SK-N-SH (cell line): ENCODE measurements around the gene RDH16. TPM values are rescaled to one million over a fixed set of nuclear protein-coding genes. Genes with fewer than 3 reads are reported as not detected.

ENCODE experiments used
- CTCF ChIA-PET: fragments of 300-600, 350-600 bp; formaldehyde crosslinking; extraction: SDS; loops from one replicate; lab custom pipeline; 2021; lab: Yijun Ruan, JAX
- POLR2A ChIA-PET: fragments of 350-600 bp; sonication (Branson Sonifier 250); formaldehyde crosslinking; extraction: SDS; loops from one replicate; lab custom pipeline; 2020; ENCODE audit warnings: antibody characterized with exemption, inconsistent platforms; lab: Yijun Ruan, JAX
- DNase-seq: peaks from one replicate; pipeline ENCODE4 v3.0.0; 2012
- H2AFZ ChIP-seq: fragments of 200-600 bp; sonication (generic); 2 replicates; pipeline ENCODE4 v1.8.1; 2016; ENCODE audit warnings: antibody characterized with exemption, mild to moderate bottlenecking, low read depth
- H3F3A ChIP-seq: fragments of 200-600 bp; sonication (generic); replicated peaks from 2 replicates; pipeline ENCODE3; 2016; ENCODE audit warnings: antibody characterized with exemption, mild to moderate bottlenecking; ENCODE audit not compliant: insufficient read depth
- H3K27ac ChIP-seq, 2 experiments: fragments of 200-500 bp in 1 of 2; fragments of 200-600 bp in 1 of 2; sonication (Bioruptor generic) in 1 of 2; sonication (generic), shearing (Covaris generic) in 1 of 2; 2 replicates each; pipeline versions ENCODE4 v1.5.1 to v1.6.1; 2014 to 2016; ENCODE audit warnings: low read depth in 2 of 2, inconsistent platforms in 1 of 2, low read length in 1 of 2, mild to moderate bottlenecking in 1 of 2, mixed read lengths in 1 of 2
- H3K27me3 ChIP-seq: fragments of 200-600 bp; sonication (generic), shearing (Covaris generic); 2 replicates; pipeline ENCODE4 v1.6.1; 2016; ENCODE audit warnings: mixed run types; ENCODE audit not compliant: insufficient read depth
- H3K36me3 ChIP-seq, 2 experiments: fragments of 200-500 bp in 1 of 2; fragments of 200-600 bp in 1 of 2; sonication (Bioruptor generic) in 1 of 2; sonication (generic) in 1 of 2; replicated peaks in 1 of 2; 2 replicates each; pipeline versions ENCODE3 to v1.5.1; 2014 to 2016; ENCODE audit warnings: low read length in 1 of 2, mild to moderate bottlenecking in 1 of 2; ENCODE audit not compliant: insufficient read depth in 2 of 2, control insufficient read depth in 1 of 2
- H3K4me1 ChIP-seq, 2 experiments: fragments of 200-500 bp in 1 of 2; fragments of 200-600 bp in 1 of 2; sonication (Bioruptor generic) in 1 of 2; sonication (generic), shearing (Covaris generic) in 1 of 2; 2 replicates each; pipeline versions ENCODE4 v1.5.1 to v1.6.1; 2014 to 2016; ENCODE audit warnings: low read depth in 1 of 2, low read length in 1 of 2, mixed run types in 1 of 2; ENCODE audit not compliant: insufficient read depth in 2 of 2, control insufficient read depth in 1 of 2
- H3K4me2 ChIP-seq: fragments of 200-600 bp; sonication (generic), shearing (Covaris generic); 2 replicates; pipeline ENCODE4 v1.6.1; 2017; ENCODE audit warnings: mixed run types
- H3K4me3 ChIP-seq, 2 experiments: fragments of 200-500 bp in 1 of 2; fragments of 200-600 bp in 1 of 2; sonication (Bioruptor generic) in 1 of 2; sonication (generic), shearing (Covaris generic) in 1 of 2; 2 replicates each; pipeline versions ENCODE4 v1.5.1 to v1.8.1; 2014 to 2016; ENCODE audit warnings: low read depth in 2 of 2, inconsistent platforms in 1 of 2, low read length in 1 of 2, mild to moderate bottlenecking in 1 of 2, mixed read lengths in 1 of 2, moderate library complexity in 1 of 2
- H3K79me2 ChIP-seq: fragments of 200-600 bp; sonication (generic); 2 replicates; pipeline ENCODE4 v1.8.1; 2017; ENCODE audit warnings: mild to moderate bottlenecking; ENCODE audit not compliant: insufficient read depth
- H3K9ac ChIP-seq: fragments of 200-600 bp; sonication (generic); 2 replicates; pipeline ENCODE4 v1.6.1; 2017; ENCODE audit warnings: mixed run types
- H3K9me2 ChIP-seq: fragments of 200-600 bp; sonication (generic); 2 replicates; pipeline ENCODE4 v1.6.1; 2017; ENCODE audit warnings: mixed run types
- H3K9me3 ChIP-seq: fragments of 200-600 bp; sonication (generic); 2 replicates; pipeline ENCODE4 v1.6.1; 2017; ENCODE audit warnings: mixed run types, mild to moderate bottlenecking, moderate library complexity
- H4K20me1 ChIP-seq: fragments of 200-600 bp; sonication (generic); 2 replicates; pipeline ENCODE4 v1.6.1; 2017; ENCODE audit warnings: mild to moderate bottlenecking, mixed run types; ENCODE audit not compliant: insufficient read depth
- CHD2 ChIP-seq: fragments of 150-350 bp; IDR thresholded peaks from 2 replicates; pipeline ENCODE4 v1.6.1; 2018; ENCODE audit warnings: low read length; ENCODE audit not compliant: partially characterized antibody
- EP300 ChIP-seq, 2 experiments: IDR thresholded peaks; 2 replicates each; pipeline versions ENCODE4 v1.4.0 to v1.6.1; 2012; ENCODE audit warnings: borderline replicate concordance in 1 of 2, low read depth in 1 of 2, low read length in 1 of 2
- EZH2phosphoT487 ChIP-seq: fragments of 200-600 bp; sonication (generic); IDR thresholded peaks from 2 replicates; pipeline ENCODE4 v1.6.1; 2017; ENCODE audit warnings: low read depth, mixed run types, mild to moderate bottlenecking, antibody characterized with exemption, moderate library complexity, borderline replicate concordance
- FOSL2 ChIP-seq: IDR thresholded peaks from 2 replicates; pipeline ENCODE4 v1.4.0; 2012; ENCODE audit warnings: low read depth, mild to moderate bottlenecking, moderate library complexity, borderline replicate concordance
- GABPA ChIP-seq: IDR thresholded peaks from 2 replicates; pipeline ENCODE4 v1.4.0; 2012; ENCODE audit warnings: low read depth, mild to moderate bottlenecking
- JUND ChIP-seq: IDR thresholded peaks from 2 replicates; pipeline ENCODE4 v1.4.0; 2012
- MEF2A ChIP-seq: IDR thresholded peaks from 2 replicates; pipeline ENCODE4 v1.4.0; 2012; ENCODE audit warnings: low read depth, borderline replicate concordance
- MXI1 ChIP-seq: IDR thresholded peaks from 2 replicates; pipeline ENCODE4 v1.6.1; 2012; ENCODE audit warnings: mild to moderate bottlenecking, low read depth, low read length, improper control_type of control experiment
- PBX3 ChIP-seq: IDR thresholded peaks from 2 replicates; pipeline ENCODE4; 2012
- REST ChIP-seq: IDR thresholded peaks from 2 replicates; pipeline ENCODE4 v1.6.1; 2012; ENCODE audit warnings: mild to moderate bottlenecking, low read depth, low read length, moderate library complexity
- RFX5 ChIP-seq: IDR thresholded peaks from 2 replicates; pipeline ENCODE4 v1.6.1; 2012; ENCODE audit warnings: mild to moderate bottlenecking, improper control_type of control experiment, low read length
- TAF1 ChIP-seq: IDR thresholded peaks from 2 replicates; pipeline ENCODE4 v1.6.1; 2012; ENCODE audit warnings: low read depth, mild to moderate bottlenecking, low read length, moderate library complexity, borderline replicate concordance
- USF1 ChIP-seq: IDR thresholded peaks from 2 replicates; pipeline ENCODE4 v1.4.0; 2012; ENCODE audit warnings: low read depth, borderline replicate concordance
- YY1 ChIP-seq: IDR thresholded peaks from 2 replicates; pipeline ENCODE4 v1.4.0; 2012; ENCODE audit warnings: low read depth, mild to moderate bottlenecking
- ZBTB33 ChIP-seq: IDR thresholded peaks from 2 replicates; pipeline ENCODE4 v1.4.0; 2012; ENCODE audit warnings: low read depth, borderline replicate concordance
- WGBS: methylation state at CpG from one replicate; pipeline ENCODE4 v1.1.6; 2017; ENCODE audit warnings: low lambda C conversion rate; 5-methylcytosine and 5-hydroxymethylcytosine counted together
- polyA plus RNA-seq, 3 experiments: library from polyadenylated mRNA; depleted of rRNA; stranded (reverse); fragments of >200 nt; gene quantifications; 2 replicates each; pipeline ENCODE4 v1.2.3, GENCODE V29; 2012

RDH16 gene
- polyA plus RNA-seq, 1 of the 3 experiments (the other 2 are of a cell fraction): 0.12 TPM

GRCh38 chr12:56994231-56994746 is 36.9 kb upstream of the RDH16 start:
- H3K27ac ChIP-seq: no peak overlapping the region
- no peak for DNase-seq
- H3K27me3 ChIP-seq: no peaks in the 10 kb centered on the region
- 81% methylated on average over 8 of the region's 10 CpGs for WGBS
- no peaks in the 10 kb centered on the region; a peak in 1 of 4 replicates for H3K4me1 ChIP-seq
- H3K4me2 ChIP-seq: no peak overlapping the region
- peaks cover 0 to 17% of the 10 kb centered on the region in 2 experiments for H3K36me3 ChIP-seq
- CTCF ChIA-PET: interaction anchor here (0.7 to 1.8 kb wide), 6 partner anchors 12 to 241 kb away, joined by 3 to 5 read pairs (median 4); partner anchors contain the start of gene ZBTB39
- no peaks in the 10 kb centered on the region for H3F3A ChIP-seq
- no peak overlapping the region for H2AFZ ChIP-seq
- POLR2A ChIA-PET: no interaction called here
- no peaks in the 10 kb centered on the region for H3K9me2 ChIP-seq
- H3K79me2 ChIP-seq: no peaks in the 10 kb centered on the region
- no peaks in the 10 kb centered on the region for H3K9me3 ChIP-seq
- H4K20me1 ChIP-seq: peaks cover 7% of the 10 kb centered on the region; the same call in 1 of the 2 replicates
- no peak for TF ChIP-seq PBX3
- TF ChIP-seq GABPA: no peak
- no peak for TF ChIP-seq EZH2phosphoT487
- TF ChIP-seq USF1: no peak
- TF ChIP-seq RFX5: no peak
- TF ChIP-seq FOSL2: no peak
- TF ChIP-seq EP300 (IDR thresholded peaks at IDR 0.05; ENCODE audit: borderline replicate concordance in 1 of 2, low read depth in 1 of 2, low read length in 1 of 2): no peak
- TF ChIP-seq MXI1: no peak
- no peak for TF ChIP-seq ZBTB33
- no peak for TF ChIP-seq MEF2A
- no peak for TF ChIP-seq CHD2
- no peak for TF ChIP-seq TAF1
- no peak for TF ChIP-seq JUND
- no peak for TF ChIP-seq REST
- no peak for TF ChIP-seq YY1
- H3K4me3 ChIP-seq: no peak overlapping the region
- no peak overlapping the region for H3K9ac ChIP-seq
